Gastrocnemius medialis (tissue), 4 donors: Measurements from ENCODE around the gene SCMH1.

Experiments used
- CTCF ChIP-seq, 5 experiments: fragments of 450-650 bp in 3 of 5; fragments of 200-600 bp in 2 of 5; sonication (generic) in 2 of 5; IDR thresholded peaks in 4 of 5; conservative IDR thresholded peaks in 1 of 5; 1 replicate in 4 of 5; 2 replicates in 1 of 5; pipeline ENCODE4 v1.5.1; 2016 to 2019; ENCODE audit warnings: antibody characterized with exemption in 5 of 5, mild to moderate bottlenecking in 3 of 5, moderate library complexity in 3 of 5
- POLR2A ChIP-seq, 2 donors: fragments of 450-650 bp; IDR thresholded peaks; one replicate each; pipeline ENCODE4 v1.6.1; 2017; ENCODE audit warnings: antibody characterized with exemption in 2 of 2, mild to moderate bottlenecking in 2 of 2, moderate library complexity in 2 of 2

DNA sequence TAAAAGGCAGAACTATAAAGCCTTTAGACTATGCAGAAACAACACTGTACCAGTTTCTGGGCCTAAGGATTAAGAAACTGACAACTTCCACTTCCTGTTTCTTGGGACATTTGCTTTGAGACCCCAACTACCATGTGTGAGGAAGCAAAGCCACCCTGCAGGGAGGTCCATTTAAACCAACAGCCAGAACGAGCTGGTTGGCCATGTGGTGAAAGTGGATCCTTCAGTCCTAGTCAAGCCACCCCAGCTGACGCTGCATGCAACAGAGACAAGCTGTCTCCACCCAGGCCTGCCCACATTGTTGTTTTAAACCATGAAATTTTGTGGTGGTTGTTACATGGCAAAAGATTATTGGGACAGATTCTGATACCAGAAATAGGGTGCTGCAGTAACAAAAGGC is 188.8 kb downstream of the SCMH1 start:
- TF ChIP-seq POLR2A (IDR thresholded peaks at IDR 0.05) (no peak), CTCF (IDR thresholded peaks at IDR 0.05 in 4 of 5, conservative IDR thresholded peaks at IDR 0.05 in 1 of 5) (no peak)
